Omental fat pad (tissue), 4 donors: ENCODE data around the gene FOXP1. TPM values are rescaled to one million over a fixed set of nuclear protein-coding genes. Genes with fewer than 3 reads are reported as not detected.

Source experiments
- ATAC-seq: fragments of 150-250 bp; one replicate; pipeline ENCODE4 v1.9.1; 2016; ENCODE audit warnings: mild to moderate bottlenecking, moderate library complexity; ENCODE audit not compliant: low FRiP score
- DNase-seq: peaks from one replicate; pipeline ENCODE4 v3.0.0-alpha.2; 2019; ENCODE audit warnings: low spot score
- CTCF ChIP-seq, 3 donors: fragments of 450-650 bp; IDR thresholded peaks; one replicate each; pipeline ENCODE4 v1.5.1; 2016 to 2017; ENCODE audit warnings: antibody characterized with exemption in 3 of 3, mild to moderate bottlenecking in 3 of 3, moderate library complexity in 2 of 3
- total RNA-seq, 4 donors: library from RNA; depleted of rRNA; stranded (reverse); fragments of >200 nt; gene quantifications; one replicate each; pipeline ENCODE4 v1.1.0, GENCODE V29; 2016

Gene FOXP1
- total RNA-seq, 4 donors from 2014 or later = 72.4 to 128 (median 76.7) TPM

GRCh38 chr3:71444861-71445259 lies 138.7 kb downstream of the FOXP1 start:
- no peak for ATAC-seq
- TF ChIP-seq CTCF (IDR thresholded peaks at IDR 0.05) = no peak
- DNase-seq = no peak

- no peak for ATAC-seq
Observed at GRCh38 chr3:71444028-71444860, 139.3 kb downstream of the FOXP1 start.

GRCh38 chr3:71443332-71443731 lies 140.2 kb downstream of the FOXP1 start:
- TF ChIP-seq CTCF (IDR thresholded peaks at IDR 0.05) = no peak
- DNase-seq = no peak
- no peak for ATAC-seq

More at GRCh38 chr3:71444028-71444860, 139.3 kb downstream of the FOXP1 start:
- no peak for TF ChIP-seq CTCF (IDR thresholded peaks at IDR 0.05)
- DNase-seq = no peak

GRCh38 chr3:71442652-71443042 lies 140.9 kb downstream of the FOXP1 start:
- no peak for TF ChIP-seq CTCF (IDR thresholded peaks at IDR 0.05)
- DNase-seq (no peak), ATAC-seq (no peak)

GRCh38 chr3:71441925-71442651 lies 141.4 kb downstream of the FOXP1 start:
- no peak for TF ChIP-seq CTCF (IDR thresholded peaks at IDR 0.05)
- DNase-seq (no peak), ATAC-seq (no peak)

- ATAC-seq (no peak), DNase-seq (no peak)
- no peak for TF ChIP-seq CTCF (IDR thresholded peaks at IDR 0.05)
Observed at GRCh38 chr3:71441217-71441924, 142.2 kb downstream of the FOXP1 start.
